ENCODE data around the gene LARGE2.
"Not testable (repeated sequence)": the region's sequence is repeated elsewhere in the genome, so short reads cannot be mapped to it uniquely, and the experiment has no call there.

Gene LARGE2

DNA sequence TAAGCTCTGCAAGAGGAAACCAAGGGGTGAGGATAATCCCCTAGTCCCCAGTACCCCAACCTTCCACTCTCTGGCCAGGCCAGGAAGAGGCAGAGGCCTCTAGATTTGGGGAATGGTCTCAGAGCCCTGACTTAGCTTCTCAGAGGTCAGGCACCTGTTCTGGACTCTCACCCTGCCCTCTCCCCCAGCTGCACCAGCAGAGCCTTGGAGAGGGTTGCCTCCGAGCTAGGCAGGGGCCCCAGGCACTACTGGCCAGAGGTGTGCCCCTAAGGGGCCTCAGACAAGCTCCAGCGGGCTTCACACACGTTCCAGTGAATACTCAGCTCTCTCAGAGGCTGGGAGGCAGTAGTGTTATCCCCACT, 23.4 kb upstream of the LARGE2 start:
- Mint-ChIP-seq H3K4me1 (peaks cover 28% of the 10 kb centered on the region), H3K27ac (peak overlapping the region; percentile 58 to 87 (median 81)), H3K4me3 (peak overlapping the region; percentile 83 to 87 (median 87)), H3K27me3 (ENCODE audit: low read depth) (peaks cover 4% of the 10 kb centered on the region), H3K9me3 (no peaks in the 10 kb centered on the region), H3K36me3 (ENCODE audit: low read depth) (peaks cover 4% of the 10 kb centered on the region)
- no peak for TF ChIP-seq CTCF (IDR thresholded peaks at IDR 0.05; ENCODE audit: unreplicated experiment in 3 of 3)

- TF ChIP-seq CTCF (IDR thresholded peaks at IDR 0.05; ENCODE audit: unreplicated experiment in 3 of 3), result no peak
- H3K27me3 Mint-ChIP-seq (ENCODE audit: low read depth), result peaks cover 4% of the 10 kb centered on the region
- peaks cover 8% of the 10 kb centered on the region for H3K36me3 Mint-ChIP-seq (ENCODE audit: low read depth)
- peak overlapping the region; percentile 83 to 87 (median 87) for H3K4me3 Mint-ChIP-seq
- H3K9me3 Mint-ChIP-seq, result no peaks in the 10 kb centered on the region
- peak overlapping the region; percentile 58 to 87 (median 81) for H3K27ac Mint-ChIP-seq
- peaks cover 28% of the 10 kb centered on the region for H3K4me1 Mint-ChIP-seq
Observed at GRCh38 chr11:45899448-45900174, 22.8 kb upstream of the LARGE2 start.

DNA sequence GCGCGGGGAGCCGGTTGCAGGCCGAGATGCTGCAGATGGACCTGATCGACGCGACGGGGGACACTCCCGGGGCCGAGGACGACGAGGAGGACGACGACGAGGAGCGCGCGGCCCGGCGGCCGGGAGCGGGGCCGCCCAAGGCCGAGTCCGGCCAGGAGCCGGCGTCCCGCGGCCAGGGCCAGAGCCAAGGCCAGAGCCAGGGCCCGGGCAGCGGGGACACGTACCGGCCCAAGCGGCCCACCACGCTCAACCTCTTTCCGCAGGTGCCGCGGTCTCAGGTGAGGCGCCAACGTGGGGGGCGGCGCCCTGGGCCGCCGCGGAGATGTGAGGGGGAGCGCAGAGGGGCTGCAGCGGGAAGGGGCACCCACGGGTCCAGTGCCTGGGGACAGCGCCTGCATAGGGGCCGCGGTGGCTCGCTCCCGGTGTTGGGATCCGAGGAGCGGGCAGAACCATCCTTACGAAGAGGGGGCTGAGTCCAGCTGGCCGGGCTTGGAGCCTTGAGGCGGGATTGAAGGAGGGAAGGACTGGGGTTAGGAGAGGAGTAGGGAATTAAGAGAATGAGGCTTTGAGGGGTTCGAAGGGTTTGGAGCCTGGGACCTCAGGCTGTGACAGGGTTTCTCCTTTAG, 22.2 kb upstream of the LARGE2 start:
- H3K4me1 Mint-ChIP-seq, result peaks cover 22% of the 10 kb centered on the region
- not testable (repeated sequence) for H3K9me3 Mint-ChIP-seq; H3K36me3 Mint-ChIP-seq (ENCODE audit: low read depth); H3K27me3 Mint-ChIP-seq (ENCODE audit: low read depth)
- H3K27ac Mint-ChIP-seq, result peak overlapping the region; percentile 45 to 61 (median 54)
- peak overlapping the region; percentile 85 to 91 (median 91) for H3K4me3 Mint-ChIP-seq

DNA sequence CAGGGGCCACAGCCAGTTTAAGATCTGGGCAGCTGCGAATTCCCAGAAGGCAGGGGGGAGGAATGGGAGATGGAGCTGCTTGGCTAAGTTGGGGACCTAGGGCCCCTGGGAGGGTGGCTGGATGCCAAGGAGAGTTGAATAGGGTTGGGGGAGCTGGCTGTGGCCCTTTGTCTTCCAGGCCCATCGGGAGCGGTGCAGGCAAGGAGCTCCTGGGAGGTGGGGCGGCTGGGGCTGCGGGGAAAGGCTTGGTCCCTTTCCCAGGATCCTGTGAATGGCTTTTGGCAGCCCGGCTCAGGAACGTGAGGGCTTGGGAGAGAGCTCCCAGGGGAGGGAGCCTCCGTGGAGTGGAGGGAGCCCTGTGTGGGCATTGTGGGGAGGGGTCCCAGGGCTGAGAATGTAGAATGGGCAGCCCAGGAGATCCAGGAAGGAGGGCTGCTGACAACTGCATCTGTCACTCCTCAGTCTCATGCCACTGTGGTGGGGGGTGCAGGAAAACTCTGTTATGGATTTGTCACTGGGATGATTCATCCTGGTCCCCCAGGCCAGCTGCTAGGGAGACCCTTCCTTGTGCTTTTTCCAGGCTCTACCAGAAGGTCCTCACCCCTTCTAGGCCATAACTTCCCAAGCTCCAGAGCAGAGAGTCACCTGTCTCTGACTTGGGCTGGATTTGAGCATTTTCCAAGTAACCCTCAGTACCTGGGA, 21.4 kb upstream of the LARGE2 start:
- Mint-ChIP-seq H3K4me1 (peaks cover 19% of the 10 kb centered on the region), H3K9me3 (no peaks in the 10 kb centered on the region), H3K27ac (peak overlapping the region; percentile 45 to 61 (median 54)), H3K27me3 (ENCODE audit: low read depth) (peaks cover 4% of the 10 kb centered on the region), H3K36me3 (ENCODE audit: low read depth) (peaks cover 8% of the 10 kb centered on the region), H3K4me3 (peak overlapping the region; percentile 85 to 91 (median 91))
- no peak for TF ChIP-seq CTCF (IDR thresholded peaks at IDR 0.05; ENCODE audit: unreplicated experiment in 3 of 3)

DNA sequence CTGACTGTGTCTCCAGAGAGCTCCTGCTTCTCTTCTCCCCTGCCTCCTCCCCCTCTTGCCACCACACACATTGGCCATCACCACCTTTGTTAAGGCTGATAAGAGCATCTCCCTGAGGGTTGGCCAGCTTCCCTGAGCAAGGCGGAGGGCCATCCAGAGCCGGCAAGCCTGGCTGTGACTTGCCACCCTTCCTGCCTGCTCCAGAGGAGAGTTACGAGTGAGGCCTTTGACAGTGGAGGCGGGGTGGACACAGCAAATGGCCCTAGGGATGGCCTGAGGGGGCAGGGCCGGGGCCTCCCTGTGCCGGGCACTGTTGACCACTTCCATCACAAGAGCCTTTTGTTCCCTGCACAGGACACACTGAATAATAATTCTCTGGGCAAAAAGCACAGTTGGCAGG, 20.8 kb upstream of the LARGE2 start:
- H3K4me3 Mint-ChIP-seq, result peak overlapping the region; percentile 85 to 91 (median 91)
- peaks cover 4% of the 10 kb centered on the region for H3K27me3 Mint-ChIP-seq (ENCODE audit: low read depth)
- H3K36me3 Mint-ChIP-seq (ENCODE audit: low read depth), result peaks cover 8% of the 10 kb centered on the region
- peaks cover 17% of the 10 kb centered on the region for H3K4me1 Mint-ChIP-seq
- no peak overlapping the region for H3K27ac Mint-ChIP-seq
- no peak for TF ChIP-seq CTCF (IDR thresholded peaks at IDR 0.05; ENCODE audit: unreplicated experiment in 3 of 3)
- no peaks in the 10 kb centered on the region for H3K9me3 Mint-ChIP-seq
